AG04449 (cell line): ENCODE data around the gene PEX14.

Source experiments
- CTCF ChIA-PET: fragments of 350-600 bp; formaldehyde crosslinking; extraction: SDS; loops from one replicate; lab custom pipeline; 2021; ENCODE audit warnings: antibody characterized with exemption; lab: Yijun Ruan, JAX
- POLR2A ChIA-PET: fragments of 400-600, 350-600 bp; formaldehyde crosslinking; extraction: SDS; loops from one replicate; lab custom pipeline; 2020; ENCODE audit warnings: antibody characterized with exemption, inconsistent platforms; lab: Yijun Ruan, JAX
- DNase-seq: peaks from one replicate; pipeline ENCODE4 v3.0.0-alpha.2; 2010; ENCODE audit warnings: low read depth, low spot score
- H3K4me3 ChIP-seq: 2 replicates; pipeline ENCODE4 v1.5.1; 2011; ENCODE audit warnings: low read depth, mild to moderate bottlenecking, control low read depth, low read length
- CTCF ChIP-seq: IDR thresholded peaks from one replicate; pipeline ENCODE4 v1.5.1; 2011; ENCODE audit warnings: mild to moderate bottlenecking, moderate library complexity, low read length, control low read depth, inconsistent platforms; ENCODE audit not compliant: insufficient read depth; ENCODE audit errors: missing control alignments

PEX14 gene

DNA sequence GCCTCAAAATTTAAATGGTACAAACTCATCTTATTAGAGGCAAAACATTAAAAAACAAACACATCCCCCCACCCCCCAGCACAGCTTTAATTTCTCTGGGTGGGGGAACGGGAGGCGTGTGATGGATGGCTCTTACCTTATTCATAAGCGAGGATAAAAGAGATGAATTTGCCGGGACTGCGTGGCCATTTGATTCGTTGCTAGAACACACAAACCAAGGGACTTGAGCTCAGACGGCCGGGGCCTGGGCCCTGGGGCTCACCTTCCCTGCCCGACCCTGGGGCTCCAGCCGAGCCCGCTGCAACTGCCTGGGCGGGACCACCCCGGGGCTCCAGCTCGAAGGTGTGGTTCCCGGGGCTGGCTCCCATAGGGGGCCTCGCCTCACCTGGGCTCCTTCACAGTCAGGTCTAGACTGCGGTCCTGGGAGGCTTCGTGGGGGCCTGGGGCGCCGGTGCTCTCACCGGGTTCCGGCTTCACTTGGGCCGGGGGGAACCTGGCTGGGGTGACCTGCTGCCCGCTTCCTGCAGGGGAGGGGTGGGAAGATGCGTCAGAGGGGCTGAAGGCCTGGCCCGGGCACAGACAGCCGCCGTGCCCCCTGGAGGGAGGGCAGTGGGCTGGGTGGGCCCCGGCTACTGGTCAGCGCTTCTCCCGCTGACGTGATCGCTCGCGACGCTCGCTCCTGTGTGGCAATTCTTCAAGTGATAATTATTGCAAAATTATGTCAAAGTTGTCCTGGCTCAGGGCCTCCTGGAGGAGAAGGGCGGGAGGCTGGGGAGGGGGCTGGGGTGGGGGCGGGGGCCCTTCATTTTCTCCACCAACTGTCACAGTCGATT is 176.0 kb downstream of the PEX14 start:
- ChIA-PET CTCF (no interaction called here), POLR2A (no interaction called here)
- DNase-seq, result no peak
- no peak overlapping the region for H3K4me3 ChIP-seq
- no peak for TF ChIP-seq CTCF

GRCh38 chr1:10651389-10651766 is 176.6 kb downstream of the PEX14 start:
- H3K4me3 ChIP-seq, result no peak overlapping the region
- ChIA-PET CTCF (interaction anchor here (0.8 kb wide), 1 partner anchor 144 kb away, joined by 3 read pairs; no protein-coding TSS in a partner anchor), POLR2A (no interaction called here)
- DNase-seq, result no peak
- no peak for TF ChIP-seq CTCF

GRCh38 chr1:10651793-10652192 is 177.0 kb downstream of the PEX14 start:
- ChIA-PET POLR2A (no interaction called here), CTCF (interaction anchor here (0.8 kb wide), 1 partner anchor 144 kb away, joined by 3 read pairs; no protein-coding TSS in a partner anchor)
- no peak for DNase-seq
- H3K4me3 ChIP-seq, result no peak overlapping the region
- no peak for TF ChIP-seq CTCF

GRCh38 chr1:10652626-10653025 is 177.9 kb downstream of the PEX14 start:
- ChIA-PET POLR2A (no interaction called here), CTCF (no interaction called here)
- no peak for TF ChIP-seq CTCF
- no peak overlapping the region for H3K4me3 ChIP-seq
- DNase-seq, result no peak

GRCh38 chr1:10653370-10654125 is 178.8 kb downstream of the PEX14 start:
- H3K4me3 ChIP-seq, result no peak overlapping the region
- no peak for DNase-seq
- ChIA-PET POLR2A (no interaction called here), CTCF (no interaction called here)
- no peak for TF ChIP-seq CTCF

GRCh38 chr1:10655002-10655401 is 180.3 kb downstream of the PEX14 start:
- ChIA-PET POLR2A (no interaction called here), CTCF (no interaction called here)
- H3K4me3 ChIP-seq, result no peak overlapping the region
- TF ChIP-seq CTCF, result no peak
- no peak for DNase-seq
